ENCODE data around the gene PKD2L1.
A peak's percentile ranks its signal among the peaks of the same experiment; 100 is the strongest.
"Not testable (repeated sequence)": the region's sequence is repeated elsewhere in the genome, so short reads cannot be mapped to it uniquely, and the experiment has no call there.

The PKD2L1 gene

DNA sequence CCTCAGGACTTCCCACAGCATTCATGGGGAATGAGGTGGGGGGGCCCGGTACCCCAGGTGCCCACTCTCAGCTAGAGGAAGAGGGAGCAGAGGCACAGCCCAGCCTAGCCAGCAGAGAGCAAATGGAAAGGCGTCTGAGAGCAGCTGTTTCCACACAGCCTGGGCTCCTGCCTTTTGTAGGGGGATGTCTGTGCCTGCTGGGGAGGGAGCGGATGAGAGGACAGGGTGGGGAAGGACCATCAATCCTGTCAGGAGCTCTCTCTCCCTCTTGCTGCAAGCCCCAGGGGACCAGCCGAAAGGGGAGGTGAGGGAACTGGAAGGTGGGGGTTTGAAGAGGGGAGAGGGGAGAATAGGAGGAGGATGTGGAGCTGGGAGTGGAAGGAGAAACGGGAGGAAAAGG, at the start of gene PKD2L1:
Gene PKD2L1 (minus strand): TSS at position 150 of the 400 bp plus-strand sequence. CDS start 125 bp downstream, at position 25.
- DNase-seq (ENCODE audit: low read depth), result no peak

DNA sequence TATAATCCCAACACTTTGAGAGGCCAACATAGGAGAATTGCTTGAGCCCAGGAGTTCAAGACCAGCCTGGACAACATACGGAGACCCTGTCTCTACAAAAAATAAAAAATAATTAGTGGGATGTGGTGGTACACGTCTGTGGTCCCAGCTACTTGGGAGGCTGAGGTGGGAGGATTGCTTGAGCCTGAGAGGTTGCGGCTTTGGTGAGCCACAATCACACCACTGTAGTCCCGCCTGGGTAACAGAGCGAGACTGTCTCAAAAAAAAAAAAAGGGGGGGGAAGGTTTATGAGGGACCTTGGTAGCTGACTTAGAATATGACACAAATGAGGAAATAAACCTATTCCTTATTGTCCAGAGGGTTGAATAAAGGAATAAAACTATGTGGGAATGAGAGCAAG, 47.8 kb upstream of the PKD2L1 start:
- no peak for DNase-seq (ENCODE audit: low read depth)

DNA sequence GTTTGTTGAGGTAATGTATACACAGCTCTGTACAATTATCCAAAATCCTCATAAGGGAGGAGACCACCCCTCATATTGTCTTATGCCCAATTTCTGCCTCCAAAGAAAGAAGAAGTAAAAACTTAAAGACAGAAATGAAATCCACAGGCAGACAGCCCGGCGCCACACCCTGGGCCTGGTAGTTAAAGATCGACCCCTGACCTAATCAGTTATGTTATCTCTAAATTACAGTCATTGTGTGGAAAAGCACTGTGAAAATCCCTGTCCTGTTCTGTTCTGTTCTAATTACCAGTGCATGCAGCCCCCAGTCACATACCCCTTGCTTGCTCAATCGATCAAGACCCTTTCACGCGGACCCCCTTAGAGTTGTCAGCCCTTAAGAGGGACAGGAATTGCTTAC, 46.6 kb upstream of the PKD2L1 start:
- DNase-seq (ENCODE audit: low read depth), result not testable (repeated sequence)

DNA sequence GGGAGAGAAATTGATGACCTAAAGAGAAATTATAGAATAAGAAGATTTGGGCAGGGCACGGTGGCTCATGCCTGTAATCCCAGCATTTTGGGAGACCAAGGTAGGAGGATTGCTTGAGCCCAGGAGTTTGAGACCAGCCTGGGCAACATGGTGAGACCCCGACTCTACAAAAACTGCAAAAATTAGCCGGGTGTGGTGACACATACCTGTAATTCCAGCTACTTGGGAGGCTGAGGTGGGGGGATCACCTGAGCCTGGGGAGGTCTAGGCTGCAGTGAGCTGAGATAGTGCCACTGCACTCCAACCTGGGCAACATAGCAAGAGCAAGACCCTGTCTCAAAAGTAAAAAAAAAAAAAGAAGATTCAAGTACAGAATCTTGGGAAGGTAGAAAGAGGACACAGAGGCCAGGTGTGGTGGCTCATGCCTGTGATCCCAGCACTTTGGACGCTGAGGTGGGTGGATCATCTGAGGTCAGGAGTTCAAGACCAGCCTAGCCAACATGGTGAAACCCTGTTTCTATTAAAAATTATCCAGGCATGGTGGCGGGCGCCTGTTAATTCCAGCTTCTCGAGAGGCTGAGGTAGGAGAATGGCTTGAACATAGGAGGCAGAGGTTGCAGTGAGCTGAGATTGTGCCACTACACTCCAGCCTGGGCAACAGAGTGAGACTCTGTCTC, 44.8 kb upstream of the PKD2L1 start:
- not testable (repeated sequence) for DNase-seq (ENCODE audit: low read depth)

DNA sequence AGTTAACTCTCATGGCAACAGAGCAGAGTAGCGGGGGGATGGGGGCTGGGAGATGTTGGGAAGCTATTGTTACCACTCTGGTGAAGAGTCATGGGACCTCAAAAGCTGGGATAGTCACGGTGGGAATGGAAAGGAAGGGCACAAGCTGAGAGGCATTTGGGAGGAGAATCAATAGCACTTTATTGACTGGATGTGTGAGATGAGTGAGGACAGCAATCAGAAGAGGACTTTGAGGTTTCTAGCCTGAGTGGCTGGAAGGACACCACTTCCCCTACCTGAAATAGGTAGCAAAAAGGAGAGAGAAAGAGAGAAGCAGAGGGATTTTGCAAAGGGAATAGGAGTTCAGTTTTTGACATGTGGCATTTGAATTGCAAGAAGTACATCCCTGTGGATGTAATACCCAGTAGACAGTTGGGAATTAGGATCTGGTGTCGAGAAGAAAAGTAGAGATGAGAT, 44.2 kb upstream of the PKD2L1 start:
- no peak for DNase-seq (ENCODE audit: low read depth)

DNA sequence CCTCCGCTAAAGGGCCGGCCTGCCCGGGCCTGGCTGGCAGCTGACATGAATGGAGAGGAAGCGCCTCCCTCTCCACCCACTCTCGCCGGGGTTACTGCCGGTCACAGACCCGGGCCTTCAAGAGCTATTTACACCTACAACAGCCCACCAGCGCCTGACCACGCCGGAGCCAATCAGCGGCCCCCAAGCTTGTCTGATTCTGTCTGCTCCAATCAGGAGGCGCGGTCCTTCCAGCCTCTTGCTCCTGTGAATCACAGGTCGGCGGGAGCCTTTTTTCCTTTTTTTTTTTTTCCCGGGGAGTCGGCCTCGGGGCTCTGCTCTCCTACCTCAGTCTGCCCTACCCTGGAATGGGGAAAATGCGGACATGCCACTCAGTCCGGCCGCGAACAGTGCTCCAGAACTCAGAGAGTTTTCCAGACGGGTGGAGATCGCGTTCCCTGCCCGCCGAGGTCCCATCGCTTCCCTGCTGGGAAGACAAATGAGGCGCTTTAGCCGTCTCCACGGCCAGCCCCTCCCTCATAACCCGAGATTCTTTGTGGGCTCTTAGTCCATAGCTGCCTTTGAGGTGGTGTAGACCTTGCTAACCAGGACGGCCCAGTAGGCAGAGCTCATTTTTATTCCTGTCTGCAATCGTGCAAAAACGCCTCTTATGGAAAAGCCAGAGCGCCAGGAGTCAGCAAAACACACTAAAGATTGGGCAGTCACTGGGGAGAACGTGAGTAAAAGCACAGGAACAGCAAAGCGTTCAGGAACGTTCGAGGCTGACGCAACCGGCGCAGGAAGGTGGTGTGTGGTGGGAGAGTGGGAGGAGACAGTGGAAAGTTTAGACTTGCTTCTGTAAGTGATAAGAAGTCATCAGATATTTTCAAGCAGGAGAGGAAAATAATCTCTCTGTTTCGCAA, 43.5 kb upstream of the PKD2L1 start:
- peak; percentile 91 for DNase-seq (ENCODE audit: low read depth)

DNA sequence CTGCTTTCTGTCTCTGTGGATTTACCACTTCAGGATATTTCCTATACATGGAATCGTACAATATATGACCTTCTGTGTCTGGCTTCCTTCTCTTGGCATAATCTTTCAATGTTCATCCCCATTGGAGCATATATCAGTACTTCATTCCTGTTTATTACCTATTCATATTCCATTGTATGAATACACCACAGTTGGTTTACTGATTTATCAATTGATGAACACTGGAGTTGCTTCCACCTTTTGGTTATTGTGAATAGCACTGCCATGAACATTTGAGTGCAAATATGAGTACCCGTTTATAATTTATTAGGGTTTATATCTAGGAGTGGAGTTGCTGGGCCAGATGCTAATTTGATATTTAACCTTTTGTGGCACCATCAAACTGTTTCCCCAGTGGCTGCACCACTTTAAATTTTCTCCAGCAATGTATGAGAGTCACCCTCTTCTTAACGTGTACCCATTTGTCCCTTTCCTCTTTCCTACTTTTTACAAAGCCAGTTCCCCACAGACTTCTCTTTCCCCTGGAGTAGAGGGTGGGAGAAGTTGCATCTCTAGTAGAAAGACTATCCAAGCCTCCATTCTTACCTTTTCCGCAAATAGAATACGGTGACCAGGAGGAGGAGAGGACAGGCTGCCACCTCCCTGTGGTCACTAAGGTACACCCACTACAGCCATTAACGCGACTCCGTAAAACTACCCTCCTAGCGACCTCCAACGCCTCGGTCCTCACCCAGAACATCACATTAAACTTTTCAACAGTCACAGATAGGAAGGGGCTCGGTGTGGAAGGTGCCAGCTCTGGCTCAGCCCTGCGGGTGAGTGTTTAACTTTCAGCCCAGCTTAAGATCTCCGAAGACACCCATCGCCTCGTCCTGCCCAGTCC, 42.6 kb upstream of the PKD2L1 start:
- DNase-seq (ENCODE audit: low read depth), result no peak

DNA sequence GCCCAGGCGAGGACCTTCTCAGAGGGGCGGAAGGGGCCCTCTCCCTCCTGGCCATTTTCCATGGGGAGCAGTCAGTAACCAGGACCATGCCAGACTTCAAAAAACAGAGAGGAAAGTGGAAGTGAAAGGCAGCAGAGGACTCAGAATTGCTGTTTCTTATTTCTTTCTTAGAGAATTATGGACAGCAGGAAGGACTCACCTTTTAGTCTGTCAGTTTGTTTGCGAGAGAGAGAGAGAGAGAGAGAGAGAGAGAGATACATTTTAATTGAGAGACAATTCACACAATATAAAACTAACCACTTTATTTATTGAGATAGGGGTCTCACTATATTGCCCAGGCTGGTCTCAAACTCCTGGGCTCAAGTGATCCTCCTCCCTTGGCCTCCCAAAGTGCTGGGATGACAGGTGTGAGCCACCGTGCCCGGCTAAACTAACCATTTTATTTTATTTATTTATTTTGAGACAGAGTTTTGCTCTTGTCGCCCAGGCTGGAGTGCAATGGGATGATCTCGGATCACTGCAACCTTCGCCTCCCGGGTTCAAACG, 41.5 kb upstream of the PKD2L1 start:
- DNase-seq (ENCODE audit: low read depth), result no peak

DNA sequence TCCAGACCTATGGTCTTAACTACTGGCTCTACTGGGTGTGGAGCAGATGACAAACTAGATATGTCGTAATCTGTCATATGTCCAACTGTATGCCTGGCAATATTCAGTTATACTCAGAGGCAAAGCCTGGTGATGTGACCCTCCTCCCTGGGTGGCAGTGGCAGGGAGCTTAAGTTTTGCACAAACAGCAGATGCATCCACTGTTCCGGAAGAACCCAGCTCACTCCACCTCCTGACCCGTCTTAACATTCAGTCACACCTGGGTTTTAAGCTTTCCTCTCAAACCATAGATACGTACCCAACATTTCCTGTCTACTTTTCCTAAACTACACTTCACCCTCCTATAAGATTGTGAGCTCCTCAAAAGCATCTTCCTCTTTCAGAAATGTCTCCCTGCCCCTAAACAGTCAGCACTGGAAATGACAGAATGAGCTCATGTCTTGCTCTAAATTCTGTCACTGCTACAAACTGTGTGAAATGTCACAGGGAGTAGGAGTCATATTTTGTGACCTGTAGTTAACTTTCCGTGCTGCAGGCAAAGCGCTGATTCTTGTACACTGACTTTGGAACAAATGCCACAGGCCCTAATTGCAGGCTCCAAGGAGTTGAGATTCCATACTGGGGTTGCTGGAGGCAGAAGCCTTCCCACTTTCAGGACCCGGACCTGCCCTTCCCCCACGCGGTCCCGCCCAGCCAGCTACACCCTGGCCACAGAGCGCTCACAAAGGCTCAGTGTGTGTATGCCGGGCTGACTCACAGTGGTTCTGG, 40.9 kb upstream of the PKD2L1 start:
- peak; percentile 49 for DNase-seq (ENCODE audit: low read depth)

DNA sequence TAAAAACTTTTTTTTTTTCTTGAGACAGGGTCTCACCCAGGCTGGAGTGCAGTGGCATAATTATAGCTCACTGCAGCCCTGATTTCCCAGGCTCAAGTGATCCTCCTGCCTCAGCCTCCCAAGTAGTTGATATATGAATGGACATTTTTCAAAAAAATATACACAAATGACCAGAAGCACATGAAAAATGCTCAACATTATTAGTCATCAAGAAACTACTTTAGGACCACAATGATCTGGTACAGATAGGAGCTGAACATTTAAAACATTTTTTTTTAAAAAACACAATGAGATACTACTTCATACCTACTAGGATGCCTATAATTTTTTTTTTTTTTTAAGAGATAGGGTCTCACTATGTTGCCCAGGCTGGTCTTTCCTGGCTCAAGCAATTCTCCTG, 38.7 kb upstream of the PKD2L1 start:
- DNase-seq (ENCODE audit: low read depth), result no peak

DNA sequence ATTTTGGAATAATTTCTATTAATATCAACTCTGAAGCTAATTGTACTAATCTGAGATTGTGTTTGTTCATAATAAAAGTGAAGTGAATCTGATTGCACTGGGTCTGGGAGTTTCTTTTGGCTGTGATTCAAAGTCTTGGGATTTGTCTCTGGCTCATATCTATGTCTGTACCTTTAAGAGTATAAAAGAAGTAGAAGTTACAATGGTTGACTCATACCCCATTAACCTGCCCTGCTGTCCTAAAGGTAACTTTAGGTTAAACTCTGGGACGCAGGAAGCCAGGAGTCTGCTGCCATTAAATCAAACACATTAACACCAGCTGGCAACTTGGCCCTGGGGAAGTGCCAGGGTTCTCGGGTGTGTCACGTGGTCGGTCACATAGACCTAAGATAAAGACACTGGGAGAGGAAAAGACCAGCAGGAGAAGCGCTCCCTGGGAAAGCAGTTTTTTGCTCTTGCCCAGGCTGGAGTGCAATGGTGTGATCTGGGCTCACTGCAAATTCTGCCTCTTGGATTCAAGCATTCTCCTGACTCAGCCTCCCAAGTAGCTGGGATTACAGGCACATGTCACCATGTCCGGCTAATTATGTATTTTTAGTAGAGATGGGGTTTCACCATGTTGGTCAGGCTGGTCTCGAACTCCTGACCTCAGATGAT, 34.8 kb upstream of the PKD2L1 start:
- no peak for DNase-seq (ENCODE audit: low read depth)

DNA sequence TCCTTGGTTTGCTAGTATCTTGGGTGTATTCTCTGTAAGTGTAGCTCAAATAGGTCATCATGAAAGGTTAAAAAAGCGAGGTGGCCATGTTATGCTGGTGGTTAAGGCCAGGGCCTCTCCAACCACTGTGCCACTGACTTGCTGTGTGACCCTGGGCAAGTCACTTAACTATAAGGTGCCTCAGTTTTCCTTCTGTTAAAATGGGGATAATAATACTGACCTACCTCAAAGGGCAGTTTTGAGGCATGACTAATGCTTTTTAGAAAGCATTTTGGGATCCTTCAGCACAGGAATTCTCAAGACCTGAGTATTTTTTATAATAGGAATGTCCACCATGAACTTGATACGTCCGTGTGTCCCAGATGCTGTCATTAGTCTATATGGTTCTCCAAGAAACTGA, 34.1 kb upstream of the PKD2L1 start:
- DNase-seq (ENCODE audit: low read depth), result no peak

DNA sequence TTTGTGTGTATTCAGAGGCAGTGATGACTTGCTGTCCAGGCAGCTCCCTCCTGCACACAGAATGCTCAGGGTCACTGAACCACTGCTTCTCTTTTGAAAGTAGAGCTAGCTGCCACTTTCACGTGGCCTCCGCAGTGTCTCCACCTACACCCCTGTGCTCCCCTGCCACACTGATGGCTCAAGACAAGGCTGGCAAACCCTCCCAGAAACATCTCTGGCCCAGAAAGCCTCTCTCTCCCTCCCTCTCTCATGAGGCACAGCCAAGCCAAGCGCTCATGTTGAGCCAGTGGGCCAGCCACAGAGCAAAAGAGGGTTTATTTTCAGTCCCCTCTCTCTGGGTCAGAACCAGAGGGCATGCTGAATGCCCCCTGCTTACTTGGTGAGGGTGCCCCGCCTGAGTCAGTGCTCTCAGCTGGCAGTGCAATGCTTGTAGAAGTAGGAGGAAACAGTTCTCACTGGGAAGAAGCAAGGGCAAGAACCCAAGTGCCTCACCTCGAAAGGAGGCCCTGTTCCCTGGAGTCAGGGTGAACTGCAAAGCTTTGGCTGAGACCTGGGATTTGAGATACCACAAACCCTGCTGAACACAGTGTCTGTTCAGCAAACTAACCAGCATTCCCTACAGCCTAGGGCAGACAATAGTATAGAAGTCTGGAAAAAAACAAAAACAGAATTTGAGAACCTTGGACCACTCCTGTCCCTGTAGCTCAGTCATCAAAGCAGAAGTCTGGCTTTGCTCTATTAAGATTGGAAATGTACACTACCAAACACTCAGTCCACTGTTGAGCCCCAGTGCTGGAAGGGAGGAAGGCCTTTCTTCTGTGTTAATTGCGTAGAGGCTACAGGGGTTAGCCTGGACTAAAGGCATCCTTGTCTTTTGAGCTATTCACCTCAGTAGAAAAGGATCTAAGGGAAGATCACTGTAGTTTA, 32.8 kb upstream of the PKD2L1 start:
- no peak for DNase-seq (ENCODE audit: low read depth)

DNA sequence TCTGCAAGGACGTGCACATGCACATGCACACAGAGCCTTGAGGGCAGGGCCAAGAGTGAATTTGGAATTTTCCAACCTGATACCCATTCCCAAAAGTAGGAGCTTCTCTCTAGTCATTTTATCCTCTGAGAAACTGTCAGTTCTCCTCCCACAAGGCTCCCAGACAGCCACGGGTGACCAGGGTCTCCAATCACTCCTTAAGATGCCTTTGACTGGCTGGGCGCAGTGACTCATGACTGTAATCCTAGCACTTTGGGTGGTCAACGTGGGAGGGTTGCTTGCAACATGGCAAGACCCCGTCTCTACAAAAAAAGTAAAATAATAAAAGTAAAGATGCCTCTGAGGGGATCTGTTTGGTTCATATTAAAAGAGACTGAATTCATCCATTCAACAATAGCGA, 30.2 kb upstream of the PKD2L1 start:
- DNase-seq (ENCODE audit: low read depth), result no peak

DNA sequence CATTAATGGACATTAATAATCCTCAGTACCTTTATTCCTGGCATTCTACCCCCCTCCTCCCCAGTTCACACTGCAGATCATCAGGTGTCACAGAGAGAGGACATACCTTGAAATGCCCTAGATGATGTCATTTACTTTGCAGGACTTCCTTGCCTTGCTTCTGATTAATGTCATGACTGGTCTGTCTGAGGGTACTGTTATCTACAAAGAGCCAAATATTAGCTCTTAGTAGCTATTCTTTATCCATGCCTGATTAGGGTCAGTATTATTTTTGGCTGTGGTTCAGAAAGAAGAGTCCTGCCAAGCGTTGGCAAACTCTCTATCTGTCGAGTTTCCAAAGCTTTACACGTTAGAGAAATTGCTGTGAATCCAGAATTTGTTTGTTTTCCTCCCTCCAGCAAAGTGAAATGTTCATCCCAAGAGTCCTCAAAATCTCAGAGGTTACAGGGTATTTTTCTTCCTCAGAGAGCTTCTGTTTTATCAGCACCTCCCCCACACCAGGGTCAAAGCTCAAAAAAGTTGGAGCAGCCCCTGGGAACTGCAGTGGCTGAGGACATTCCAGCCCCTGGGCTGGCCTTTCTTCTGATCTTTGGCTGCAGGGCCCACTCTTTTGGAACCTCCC, 29.6 kb upstream of the PKD2L1 start:
- no peak for DNase-seq (ENCODE audit: low read depth)

DNA sequence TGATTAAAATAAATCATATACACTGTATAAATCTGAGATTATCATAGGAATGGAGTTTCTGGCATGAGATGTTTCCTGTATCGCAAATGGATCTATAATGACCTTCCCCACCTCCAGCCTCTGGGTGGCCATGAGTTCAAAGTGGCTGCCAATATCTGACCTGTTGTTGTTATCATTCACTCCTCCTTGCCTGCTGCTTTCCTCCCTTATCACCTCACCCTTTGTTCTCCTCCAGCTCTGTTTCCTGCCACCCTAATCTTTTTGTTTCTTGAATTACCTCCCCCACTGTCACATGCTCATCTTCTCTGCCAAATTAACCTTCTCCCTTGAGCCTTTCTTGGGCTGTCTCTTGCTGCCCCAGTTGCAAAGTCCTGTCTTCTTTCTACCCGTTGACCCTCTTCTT, 29.0 kb upstream of the PKD2L1 start:
- no peak for DNase-seq (ENCODE audit: low read depth)

DNA sequence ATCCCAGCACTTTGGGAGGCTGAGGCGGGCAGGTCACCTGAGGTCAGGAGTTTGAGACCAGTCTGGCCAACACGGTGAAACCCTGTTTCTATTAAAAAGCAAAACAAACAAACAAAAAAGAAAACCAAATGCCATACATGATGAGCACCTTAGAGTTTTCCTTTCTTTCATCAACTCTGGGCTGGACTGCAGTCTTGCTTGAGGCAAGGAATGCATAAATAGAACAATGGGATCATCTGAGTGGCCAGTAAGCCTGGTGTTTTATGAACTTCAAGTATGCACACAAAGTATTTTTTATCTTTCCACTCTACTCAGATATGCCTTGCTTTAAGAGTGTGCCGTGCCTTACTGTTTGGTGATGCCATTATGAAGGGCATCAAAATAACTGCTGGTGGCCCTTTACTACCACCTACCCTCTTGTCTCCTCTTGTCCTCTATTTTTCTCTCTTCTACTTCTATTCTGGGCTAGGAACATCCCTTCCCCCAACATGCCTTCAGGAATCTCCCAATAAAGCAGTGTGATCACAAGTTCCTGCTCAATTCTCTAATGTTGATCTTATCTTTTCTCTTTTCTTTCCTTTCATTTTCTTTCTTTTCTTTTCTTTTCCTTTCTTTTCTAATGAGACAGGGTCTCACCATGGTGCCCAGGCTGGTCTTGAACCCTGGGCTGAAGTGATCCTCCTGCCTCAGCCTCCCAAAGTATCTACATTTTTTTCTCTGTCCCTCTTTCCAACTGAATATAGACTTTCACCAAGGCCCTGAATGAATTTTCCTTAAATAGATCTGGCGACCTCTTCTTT, 27.2 kb upstream of the PKD2L1 start:
- DNase-seq (ENCODE audit: low read depth), result no peak

All from HS-27A (cell line).